GM21619 (cell line): ENCODE results near the gene SRP68.

Experiments
- ATAC-seq: cut with Tn5 transposase; IDR thresholded peaks from one replicate; pipeline ENCODE4 v1.9.1; 2021; ENCODE audit not compliant: unreplicated experiment

Gene SRP68

GRCh38 chr17:76018801-76019200, 53.5 kb downstream of the SRP68 start:
- ATAC-seq: no peak

- no peak for ATAC-seq
Measured at GRCh38 chr17:76018340-76018680, 54.0 kb downstream of the SRP68 start.

- ATAC-seq: no peak
Measured at GRCh38 chr17:76017481-76018339, 54.6 kb downstream of the SRP68 start.

GRCh38 chr17:76014925-76015261, 57.4 kb downstream of the SRP68 start:
- ATAC-seq: no peak

GRCh38 chr17:76014100-76014924, 58.0 kb downstream of the SRP68 start:
- ATAC-seq: no peak

GRCh38 chr17:76013377-76013932, 58.9 kb downstream of the SRP68 start:
- no peak for ATAC-seq

- ATAC-seq: no peak
Measured at GRCh38 chr17:76011951-76012350, 60.4 kb downstream of the SRP68 start.

- no peak for ATAC-seq
Measured at GRCh38 chr17:76009969-76010661, 62.2 kb downstream of the SRP68 start.

- ATAC-seq: no peak
Measured at GRCh38 chr17:76009447-76009846, 62.9 kb downstream of the SRP68 start.

GRCh38 chr17:76008630-76009425, 63.5 kb downstream of the SRP68 start:
- no peak for ATAC-seq

GRCh38 chr17:76008208-76008607, 64.1 kb downstream of the SRP68 start:
- ATAC-seq: no peak

- ATAC-seq: no peak
Measured at GRCh38 chr17:76007850-76008165, 64.5 kb downstream of the SRP68 start.

- ATAC-seq: no peak
Measured at GRCh38 chr17:76007131-76007849, 65.0 kb downstream of the SRP68 start.

GRCh38 chr17:76005263-76006149, 66.8 kb downstream of the SRP68 start:
- no peak for ATAC-seq

- ATAC-seq: no peak
Measured at GRCh38 chr17:76004750-76005262, 67.5 kb downstream of the SRP68 start.

- ATAC-seq: no peak
Measured at GRCh38 chr17:76003915-76004314, 68.4 kb downstream of the SRP68 start.

GRCh38 chr17:76002100-76002499, 70.2 kb downstream of the SRP68 start:
- no peak for ATAC-seq

- ATAC-seq: no peak
Measured at GRCh38 chr17:76000755-76001521, 71.4 kb downstream of the SRP68 start, which contains the start of gene CDK3. TSS of gene CDK3 (plus strand) at chr17:76000855. CDS start at chr17:76001426, 571 bp downstream.
